Muscle of leg (tissue), 11 donors: Measurements from ENCODE around the gene CSMD2. TPM values are rescaled to one million over a fixed set of nuclear protein-coding genes. Genes with fewer than 3 reads are reported as not detected.

ENCODE experiments used
- DNase-seq: peaks from one replicate; pipeline ENCODE4 v3.0.0; 2013
- H3K27ac ChIP-seq: one replicate; pipeline ENCODE4 v1.5.1; 2013; ENCODE audit warnings: mild to moderate bottlenecking, low read length, control low read depth
- H3K27me3 ChIP-seq: one replicate; pipeline ENCODE4 v1.6.1; 2013; ENCODE audit warnings: low read length; ENCODE audit not compliant: control insufficient read depth, insufficient read depth
- H3K36me3 ChIP-seq: one replicate; pipeline ENCODE4 v1.6.1; 2013; ENCODE audit warnings: low read length; ENCODE audit not compliant: control insufficient read depth, insufficient read depth
- H3K4me1 ChIP-seq: one replicate; pipeline ENCODE4 v1.6.1; 2013; ENCODE audit warnings: low read length; ENCODE audit not compliant: control insufficient read depth, insufficient read depth
- H3K4me3 ChIP-seq: one replicate; pipeline ENCODE4 v1.5.1; 2013; ENCODE audit warnings: low read length, control low read depth
- H3K9me3 ChIP-seq: replicated peaks from 2 replicates; pipeline ENCODE4 v1.6.1; 2013; ENCODE audit warnings: low read depth, low read length; ENCODE audit not compliant: control insufficient read depth
- whole genome bisulfite sequencing: methylation state at CpG from one replicate; pipeline ENCODE4 v1.1.5; 2013; ENCODE audit warnings: missing lambda C conversion rate; ENCODE audit not compliant: insufficient coverage; 5-methylcytosine and 5-hydroxymethylcytosine counted together
- polyA plus RNA-seq, 8 donors: library from polyadenylated mRNA; unstranded; fragments of 120-200 nt; gene quantifications; one replicate each; pipeline versions ENCODE4 v1.2.1 to v1.2.3, GENCODE V29; 2013; ENCODE audit warnings: inconsistent platforms in 1 of 8, low replicate concordance in 1 of 8; ENCODE audit not compliant: insufficient read length in 8 of 8, insufficient read depth in 1 of 8
- total RNA-seq: library from RNA; stranded (reverse); fragments of 120-200 nt; gene quantifications from one replicate; pipeline ENCODE4 v1.2.4, GENCODE V29; 2013

Gene CSMD2
- total and polyA plus RNA-seq, 9 donors: 0.27 to 1.6 (median 0.52) TPM

- Histone ChIP-seq H3K27me3 (no peaks in the 10 kb centered on the region), H3K4me3 (no peak overlapping the region), H3K27ac (no peak overlapping the region), H3K9me3 (peaks cover 3% of the 10 kb centered on the region), H3K4me1 (no peaks in the 10 kb centered on the region), H3K36me3 (no peaks in the 10 kb centered on the region)
- no peak for DNase-seq
- 82% methylated on average over 5 of the region's 5 CpGs for WGBS
These were observed 338.3 kb downstream of the CSMD2 start for GRCh38 chr1:33826711-33827110.

- no peaks in the 10 kb centered on the region for H3K27me3 ChIP-seq
These were observed 338.7 kb downstream of the CSMD2 start for GRCh38 chr1:33826311-33826710.

GRCh38 chr1:33825506-33825905 lies 339.5 kb downstream of the CSMD2 start:
- 71% methylated on average over 2 of the region's 10 CpGs for WGBS
- Histone ChIP-seq H3K4me3 (no peak overlapping the region), H3K27me3 (peaks cover 2% of the 10 kb centered on the region), H3K27ac (no peak overlapping the region), H3K4me1 (no peaks in the 10 kb centered on the region), H3K36me3 (no peaks in the 10 kb centered on the region), H3K9me3 (peaks cover 3% of the 10 kb centered on the region)
- no peak for DNase-seq

More at GRCh38 chr1:33826311-33826710, 338.7 kb downstream of the CSMD2 start:
- no peak overlapping the region for H3K4me3 ChIP-seq
- peaks cover 3% of the 10 kb centered on the region for H3K9me3 ChIP-seq
- H3K36me3 ChIP-seq: no peaks in the 10 kb centered on the region
- H3K4me1 ChIP-seq: no peaks in the 10 kb centered on the region
- no peak overlapping the region for H3K27ac ChIP-seq
- no peak for DNase-seq

GRCh38 chr1:33824971-33825370 lies 340.1 kb downstream of the CSMD2 start:
- Histone ChIP-seq H3K9me3 (peaks cover 3% of the 10 kb centered on the region), H3K4me3 (no peak overlapping the region), H3K27ac (no peak overlapping the region), H3K36me3 (no peaks in the 10 kb centered on the region), H3K4me1 (no peaks in the 10 kb centered on the region), H3K27me3 (peaks cover 2% of the 10 kb centered on the region)
- 63% methylated on average over 1 of the region's 1 CpG for WGBS
- no peak for DNase-seq

GRCh38 chr1:33824321-33824720 lies 340.7 kb downstream of the CSMD2 start:
- Histone ChIP-seq H3K27me3 (peaks cover 2% of the 10 kb centered on the region), H3K9me3 (peaks cover 3% of the 10 kb centered on the region), H3K36me3 (no peaks in the 10 kb centered on the region), H3K4me3 (no peak overlapping the region), H3K4me1 (no peaks in the 10 kb centered on the region), H3K27ac (no peak overlapping the region)
- DNase-seq: no peak
- 80% methylated on average over 2 of the region's 6 CpGs for WGBS

- H3K27me3 ChIP-seq: peaks cover 2% of the 10 kb centered on the region
- no peaks in the 10 kb centered on the region for H3K36me3 ChIP-seq
- peaks cover under 1% of the 10 kb centered on the region for H3K9me3 ChIP-seq
- no peak overlapping the region for H3K4me3 ChIP-seq
- no peak overlapping the region for H3K27ac ChIP-seq
- no CpG with 5 or more reads among the region's 1 CpG for WGBS
- DNase-seq: no peak
- no peaks in the 10 kb centered on the region for H3K4me1 ChIP-seq
These were observed 341.2 kb downstream of the CSMD2 start for GRCh38 chr1:33823830-33824229.

- no CpG with 5 or more reads among the region's 2 CpGs for WGBS
- H3K4me1 ChIP-seq: no peaks in the 10 kb centered on the region
- DNase-seq: no peak
- no peaks in the 10 kb centered on the region for H3K36me3 ChIP-seq
- no peaks in the 10 kb centered on the region for H3K9me3 ChIP-seq
- no peak overlapping the region for H3K27ac ChIP-seq
- peaks cover 2% of the 10 kb centered on the region for H3K27me3 ChIP-seq
- H3K4me3 ChIP-seq: no peak overlapping the region
These were observed 341.6 kb downstream of the CSMD2 start for GRCh38 chr1:33823401-33823800.

- Histone ChIP-seq H3K9me3 (no peaks in the 10 kb centered on the region), H3K4me1 (peaks cover 3% of the 10 kb centered on the region), H3K27ac (no peak overlapping the region), H3K27me3 (peaks cover 2% of the 10 kb centered on the region), H3K36me3 (no peaks in the 10 kb centered on the region), H3K4me3 (no peak overlapping the region)
- WGBS: 82% methylated on average over 1 of the region's 6 CpGs
- no peak for DNase-seq
These were observed 342.6 kb downstream of the CSMD2 start for GRCh38 chr1:33822396-33822795.

GRCh38 chr1:33821291-33821690 lies 343.7 kb downstream of the CSMD2 start:
- H3K36me3 ChIP-seq: no peaks in the 10 kb centered on the region
- H3K27me3 ChIP-seq: peaks cover 2% of the 10 kb centered on the region
- peaks cover 3% of the 10 kb centered on the region for H3K4me1 ChIP-seq
- no peaks in the 10 kb centered on the region for H3K9me3 ChIP-seq
- H3K27ac ChIP-seq: no peak overlapping the region
- 95% methylated on average over 2 of the region's 6 CpGs for WGBS
- no peak for DNase-seq
- H3K4me3 ChIP-seq: no peak overlapping the region

GRCh38 chr1:33820804-33821203 lies 344.2 kb downstream of the CSMD2 start:
- peaks cover 3% of the 10 kb centered on the region for H3K4me1 ChIP-seq
- H3K4me3 ChIP-seq: no peak overlapping the region
- WGBS: 90% methylated on average over 2 of the region's 5 CpGs
- no peak overlapping the region for H3K27ac ChIP-seq
- DNase-seq: no peak
- H3K36me3 ChIP-seq: no peaks in the 10 kb centered on the region
- peaks cover 2% of the 10 kb centered on the region for H3K27me3 ChIP-seq
- no peaks in the 10 kb centered on the region for H3K9me3 ChIP-seq

GRCh38 chr1:33819913-33820311 lies 345.1 kb downstream of the CSMD2 start:
- no peak overlapping the region for H3K27ac ChIP-seq
- no peak for DNase-seq
- 45% methylated on average over 5 of the region's 7 CpGs for WGBS
- H3K9me3 ChIP-seq: no peaks in the 10 kb centered on the region
- no peak overlapping the region for H3K4me3 ChIP-seq
- peaks cover 2% of the 10 kb centered on the region for H3K27me3 ChIP-seq
- H3K36me3 ChIP-seq: no peaks in the 10 kb centered on the region
- peaks cover 3% of the 10 kb centered on the region for H3K4me1 ChIP-seq
